HUES6 (cell line): ENCODE data around the gene GPATCH1.
"Not testable (repeated sequence)": the region's sequence is repeated elsewhere in the genome, so short reads cannot be mapped to it uniquely, and the experiment has no call there.

Experiments used
- H3K27ac ChIP-seq: 2 replicates; pipeline ENCODE4 v1.7.0; 2013; ENCODE audit warnings: low read depth, mild to moderate bottlenecking, low read length, inconsistent platforms
- H3K27me3 ChIP-seq: 2 replicates; pipeline ENCODE4 v1.6.1; 2013; ENCODE audit warnings: low read length; ENCODE audit not compliant: control insufficient read depth, insufficient read depth
- H3K36me3 ChIP-seq: 2 replicates; pipeline ENCODE4 v1.6.1; 2013; ENCODE audit warnings: low read length; ENCODE audit not compliant: control insufficient read depth, insufficient read depth
- H3K4me1 ChIP-seq: 2 replicates; pipeline ENCODE4 v1.6.1; 2013; ENCODE audit warnings: low read length; ENCODE audit not compliant: control insufficient read depth, insufficient read depth
- H3K4me3 ChIP-seq: 2 replicates; pipeline ENCODE4 v1.5.1; 2013; ENCODE audit warnings: low read depth, low read length
- H3K9ac ChIP-seq: one replicate; pipeline ENCODE4 v1.6.1; 2013; ENCODE audit warnings: mild to moderate bottlenecking, low read length
- H3K9me3 ChIP-seq: 2 replicates; pipeline ENCODE4 v1.6.1; 2013; ENCODE audit warnings: low read depth, low read length; ENCODE audit not compliant: control insufficient read depth, insufficient read depth

GPATCH1 gene

GRCh38 chr19:33139165-33139564, 58.2 kb downstream of the GPATCH1 start:
- H3K27ac ChIP-seq: no peak overlapping the region
- no peaks in the 10 kb centered on the region for H3K9me3 ChIP-seq
- H3K36me3 ChIP-seq: no peaks in the 10 kb centered on the region
- peaks cover 4% of the 10 kb centered on the region; the same call in 1 of the 2 replicates for H3K4me1 ChIP-seq
- H3K4me3 ChIP-seq: no peak overlapping the region
- H3K9ac ChIP-seq: no peak overlapping the region
- H3K27me3 ChIP-seq: no peaks in the 10 kb centered on the region

GRCh38 chr19:33143897-33144405, 63.0 kb downstream of the GPATCH1 start:
- Histone ChIP-seq H3K4me1 (peaks cover 4% of the 10 kb centered on the region; the same call in 1 of the 2 replicates), H3K36me3 (no peaks in the 10 kb centered on the region), H3K27ac (no peak overlapping the region), H3K9me3 (no peaks in the 10 kb centered on the region), H3K9ac (no peak overlapping the region), H3K27me3 (no peaks in the 10 kb centered on the region), H3K4me3 (no peak overlapping the region)

DNA sequence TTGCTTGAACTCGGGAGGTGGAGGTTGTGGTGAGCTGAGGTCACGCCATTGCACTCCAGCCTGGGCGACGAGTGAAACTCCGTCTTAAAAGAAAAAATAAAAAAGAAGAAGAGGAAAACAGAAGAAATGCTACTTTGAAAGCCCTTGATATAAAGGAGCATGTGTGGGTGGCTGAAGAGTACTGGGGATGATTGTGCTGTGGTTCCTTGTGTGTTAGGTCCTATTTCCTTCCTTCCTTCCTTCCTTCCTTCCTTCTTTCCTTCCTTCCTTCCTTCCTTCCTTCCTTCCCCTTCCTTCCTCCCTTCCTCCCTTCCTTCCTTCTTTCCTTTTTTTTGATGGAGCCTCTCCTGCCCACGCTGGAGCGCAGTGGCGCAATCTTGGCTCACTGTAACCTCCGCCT, 65.2 kb downstream of the GPATCH1 start:
- Histone ChIP-seq H3K27me3 (no peaks in the 10 kb centered on the region), H3K9me3 (no peaks in the 10 kb centered on the region), H3K9ac (no peak overlapping the region), H3K4me3 (no peak overlapping the region), H3K27ac (no peak overlapping the region), H3K36me3 (no peaks in the 10 kb centered on the region), H3K4me1 (no peaks in the 10 kb centered on the region)

GRCh38 chr19:33147538-33147937, 66.6 kb downstream of the GPATCH1 start:
- H3K36me3 ChIP-seq: no peaks in the 10 kb centered on the region
- H3K4me3 ChIP-seq: no peak overlapping the region
- no peaks in the 10 kb centered on the region for H3K9me3 ChIP-seq
- no peak overlapping the region for H3K27ac ChIP-seq
- no peak overlapping the region for H3K9ac ChIP-seq
- no peaks in the 10 kb centered on the region for H3K27me3 ChIP-seq
- no peaks in the 10 kb centered on the region for H3K4me1 ChIP-seq

DNA sequence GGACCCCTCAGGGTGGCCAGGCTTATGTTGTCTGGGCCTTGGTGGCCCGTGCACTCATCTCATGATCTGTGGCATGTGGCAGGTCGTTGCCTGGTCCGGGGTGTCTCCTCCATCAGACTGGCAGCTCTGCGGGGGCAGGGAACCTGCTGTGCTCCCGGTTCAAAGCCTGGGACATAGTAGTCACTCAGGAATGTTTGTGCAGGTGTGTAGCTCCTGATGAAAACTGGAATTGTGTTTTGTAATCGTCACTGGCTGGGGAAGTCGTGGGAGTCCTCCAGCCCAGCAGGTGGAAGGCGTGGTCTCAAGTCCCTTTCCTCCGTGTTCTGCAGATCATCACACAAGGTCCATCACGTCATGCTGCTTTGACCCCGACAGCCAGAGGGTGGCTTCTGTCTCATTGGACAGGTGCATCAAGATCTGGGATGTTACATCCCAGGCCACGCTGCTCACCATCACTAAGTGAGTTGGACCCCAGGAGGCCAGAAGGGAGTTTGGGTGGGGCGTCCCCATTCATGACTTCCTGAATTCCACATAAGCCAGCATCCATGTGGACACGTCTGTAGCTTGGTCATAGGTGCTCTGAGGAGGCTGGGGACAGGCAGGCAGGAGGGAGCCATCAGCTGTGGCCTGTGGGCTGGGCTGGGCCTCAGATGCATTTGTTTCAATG, 70.0 kb downstream of the GPATCH1 start:
- H3K9me3 ChIP-seq: no peaks in the 10 kb centered on the region
- no peak overlapping the region for H3K27ac ChIP-seq
- H3K4me1 ChIP-seq: no peaks in the 10 kb centered on the region
- no peaks in the 10 kb centered on the region for H3K27me3 ChIP-seq
- H3K9ac ChIP-seq: no peak overlapping the region
- H3K4me3 ChIP-seq: no peak overlapping the region
- no peaks in the 10 kb centered on the region for H3K36me3 ChIP-seq

GRCh38 chr19:33152176-33152575, 71.2 kb downstream of the GPATCH1 start:
- H3K9me3 ChIP-seq: no peaks in the 10 kb centered on the region
- H3K9ac ChIP-seq: no peak overlapping the region
- H3K4me1 ChIP-seq: no peaks in the 10 kb centered on the region
- no peak overlapping the region for H3K27ac ChIP-seq
- H3K4me3 ChIP-seq: no peak overlapping the region
- no peaks in the 10 kb centered on the region for H3K27me3 ChIP-seq
- H3K36me3 ChIP-seq: no peaks in the 10 kb centered on the region

DNA sequence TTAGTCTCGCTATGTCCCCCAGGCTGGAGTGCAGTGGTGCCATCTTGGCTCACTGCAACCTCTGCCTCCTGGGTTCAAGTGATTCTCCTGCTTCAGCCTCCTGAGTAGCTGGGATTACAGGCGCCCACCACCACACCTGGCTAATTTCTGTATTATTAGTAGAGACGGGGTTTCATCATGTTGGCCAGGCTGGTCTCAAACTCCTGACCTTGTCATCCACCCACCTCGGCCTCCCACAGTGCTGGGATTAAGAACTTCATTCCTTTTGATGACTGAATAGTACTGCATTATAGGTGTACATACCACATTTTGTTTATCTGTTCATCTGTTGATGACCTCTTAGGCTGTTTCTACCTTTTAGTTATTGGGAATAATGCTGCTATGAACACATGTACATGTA, 71.6 kb downstream of the GPATCH1 start:
- not testable (repeated sequence) for H3K27ac ChIP-seq, H3K4me3 ChIP-seq, H3K9me3 ChIP-seq, H3K9ac ChIP-seq, H3K36me3 ChIP-seq, H3K27me3 ChIP-seq, H3K4me1 ChIP-seq

DNA sequence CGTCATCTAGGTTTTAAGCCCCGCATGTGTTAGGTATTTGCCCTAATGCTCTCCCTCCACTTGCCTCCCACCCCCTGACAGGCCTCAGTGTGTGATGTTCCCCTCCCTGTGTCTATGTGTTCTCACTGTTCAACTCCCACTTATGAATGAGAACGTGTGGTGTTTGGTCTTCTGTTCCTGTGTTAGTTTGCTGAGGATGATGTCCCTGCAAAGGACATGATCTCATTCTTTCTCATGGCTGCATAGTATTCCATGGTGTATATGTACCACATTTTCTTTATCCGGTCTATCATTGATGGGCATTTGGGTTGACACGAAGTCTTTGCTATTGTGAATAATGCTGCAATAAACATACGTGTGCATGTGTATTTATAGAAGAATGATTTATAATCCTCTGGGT, 73.3 kb downstream of the GPATCH1 start:
- not testable (repeated sequence) for H3K4me3 ChIP-seq, H3K36me3 ChIP-seq, H3K9me3 ChIP-seq, H3K27ac ChIP-seq, H3K27me3 ChIP-seq, H3K4me1 ChIP-seq, H3K9ac ChIP-seq

- Histone ChIP-seq H3K9me3 (peaks cover 3% of the 10 kb centered on the region; the same call in 1 of the 2 replicates), H3K4me3 (no peak overlapping the region), H3K9ac (no peak overlapping the region), H3K36me3 (no peaks in the 10 kb centered on the region), H3K4me1 (no peaks in the 10 kb centered on the region), H3K27me3 (no peaks in the 10 kb centered on the region), H3K27ac (no peak overlapping the region)
These were observed 75.4 kb downstream of the GPATCH1 start for GRCh38 chr19:33156334-33156733.

- no peaks in the 10 kb centered on the region for H3K4me1 ChIP-seq
- H3K9ac ChIP-seq: no peak overlapping the region
- H3K9me3 ChIP-seq: peaks cover 3% of the 10 kb centered on the region; the same call in 1 of the 2 replicates
- no peaks in the 10 kb centered on the region for H3K27me3 ChIP-seq
- no peak overlapping the region for H3K4me3 ChIP-seq
- H3K36me3 ChIP-seq: no peaks in the 10 kb centered on the region
- no peak overlapping the region for H3K27ac ChIP-seq
These were observed 76.9 kb downstream of the GPATCH1 start for GRCh38 chr19:33157906-33158305.

GRCh38 chr19:33158365-33158764, 77.4 kb downstream of the GPATCH1 start:
- H3K27ac ChIP-seq: no peak overlapping the region
- no peaks in the 10 kb centered on the region for H3K4me1 ChIP-seq
- H3K9me3 ChIP-seq: peaks cover 3% of the 10 kb centered on the region; the same call in 1 of the 2 replicates
- no peaks in the 10 kb centered on the region for H3K36me3 ChIP-seq
- no peaks in the 10 kb centered on the region for H3K27me3 ChIP-seq
- H3K4me3 ChIP-seq: no peak overlapping the region
- H3K9ac ChIP-seq: no peak overlapping the region
